Esophagus squamous epithelium (tissue), 4 donors: ENCODE measurements around the gene EFCAB12.
"Not testable (repeated sequence)": the region's sequence is repeated elsewhere in the genome, so short reads cannot be mapped to it uniquely, and the experiment has no call there.

ENCODE experiments used
- CTCF ChIP-seq, 6 experiments: fragments of 450-650 bp in 4 of 6; fragments of 200-600 bp in 2 of 6; sonication (generic) in 2 of 6; IDR thresholded peaks; one replicate each; pipeline ENCODE4 v1.5.1; 2016 to 2019; ENCODE audit warnings: antibody characterized with exemption in 6 of 6, mild to moderate bottlenecking in 4 of 6, moderate library complexity in 4 of 6
- POLR2A ChIP-seq, 4 donors: fragments of 450-650 bp; IDR thresholded peaks; one replicate each; pipeline ENCODE4 v1.6.1; 2017; ENCODE audit warnings: antibody characterized with exemption in 4 of 4, mild to moderate bottlenecking in 4 of 4, moderate library complexity in 3 of 4

DNA sequence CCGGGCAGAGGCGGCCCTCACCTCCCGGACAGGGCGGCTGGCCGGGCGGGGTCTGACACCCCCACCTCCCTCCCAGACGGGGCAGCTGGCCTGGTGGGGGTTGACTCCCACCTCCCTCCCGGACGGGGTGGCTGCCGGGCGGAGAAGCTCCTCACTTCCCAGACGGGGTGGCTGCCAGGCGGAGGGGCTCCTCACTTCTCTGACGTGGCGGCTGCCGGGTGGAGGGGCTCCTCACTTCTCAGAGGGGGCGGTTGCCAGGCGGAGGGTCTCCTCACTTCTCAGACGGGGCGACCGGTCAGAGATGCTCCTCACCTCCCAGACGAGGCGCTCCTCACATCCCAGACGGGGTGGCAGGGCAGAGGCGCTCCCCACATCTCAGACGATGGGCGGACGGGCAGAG is 65.1 kb downstream of the EFCAB12 start:
- TF ChIP-seq CTCF, POLR2A (IDR thresholded peaks at IDR 0.05): not testable (repeated sequence)
